SK-N-SH (cell line): ENCODE measurements around the gene IRF3. TPM values are rescaled to one million over a fixed set of nuclear protein-coding genes. Genes with fewer than 3 reads are reported as not detected.
A peak's percentile ranks its signal among the peaks of the same experiment; 100 is the strongest.

Experiments used
- CTCF ChIA-PET: fragments of 300-600, 350-600 bp; formaldehyde crosslinking; extraction: SDS; loops from one replicate; lab custom pipeline; 2021; lab: Yijun Ruan, JAX
- POLR2A ChIA-PET: fragments of 350-600 bp; sonication (Branson Sonifier 250); formaldehyde crosslinking; extraction: SDS; loops from one replicate; lab custom pipeline; 2020; ENCODE audit warnings: antibody characterized with exemption, inconsistent platforms; lab: Yijun Ruan, JAX
- DNase-seq: peaks from one replicate; pipeline ENCODE4 v3.0.0; 2012
- H2AFZ ChIP-seq: fragments of 200-600 bp; sonication (generic); 2 replicates; pipeline ENCODE4 v1.8.1; 2016; ENCODE audit warnings: antibody characterized with exemption, mild to moderate bottlenecking, low read depth
- H3F3A ChIP-seq: fragments of 200-600 bp; sonication (generic); replicated peaks from 2 replicates; pipeline ENCODE3; 2016; ENCODE audit warnings: antibody characterized with exemption, mild to moderate bottlenecking; ENCODE audit not compliant: insufficient read depth
- H3K27ac ChIP-seq, 2 experiments: fragments of 200-500 bp in 1 of 2; fragments of 200-600 bp in 1 of 2; sonication (Bioruptor generic) in 1 of 2; sonication (generic), shearing (Covaris generic) in 1 of 2; 2 replicates each; pipeline versions ENCODE4 v1.5.1 to v1.6.1; 2014 to 2016; ENCODE audit warnings: low read depth in 2 of 2, inconsistent platforms in 1 of 2, low read length in 1 of 2, mild to moderate bottlenecking in 1 of 2, mixed read lengths in 1 of 2
- H3K27me3 ChIP-seq: fragments of 200-600 bp; sonication (generic), shearing (Covaris generic); 2 replicates; pipeline ENCODE4 v1.6.1; 2016; ENCODE audit warnings: mixed run types; ENCODE audit not compliant: insufficient read depth
- H3K36me3 ChIP-seq, 2 experiments: fragments of 200-500 bp in 1 of 2; fragments of 200-600 bp in 1 of 2; sonication (Bioruptor generic) in 1 of 2; sonication (generic) in 1 of 2; replicated peaks in 1 of 2; 2 replicates each; pipeline versions ENCODE3 to v1.5.1; 2014 to 2016; ENCODE audit warnings: low read length in 1 of 2, mild to moderate bottlenecking in 1 of 2; ENCODE audit not compliant: insufficient read depth in 2 of 2, control insufficient read depth in 1 of 2
- H3K4me1 ChIP-seq, 2 experiments: fragments of 200-500 bp in 1 of 2; fragments of 200-600 bp in 1 of 2; sonication (Bioruptor generic) in 1 of 2; sonication (generic), shearing (Covaris generic) in 1 of 2; 2 replicates each; pipeline versions ENCODE4 v1.5.1 to v1.6.1; 2014 to 2016; ENCODE audit warnings: low read depth in 1 of 2, low read length in 1 of 2, mixed run types in 1 of 2; ENCODE audit not compliant: insufficient read depth in 2 of 2, control insufficient read depth in 1 of 2
- H3K4me2 ChIP-seq: fragments of 200-600 bp; sonication (generic), shearing (Covaris generic); 2 replicates; pipeline ENCODE4 v1.6.1; 2017; ENCODE audit warnings: mixed run types
- H3K4me3 ChIP-seq, 2 experiments: fragments of 200-500 bp in 1 of 2; fragments of 200-600 bp in 1 of 2; sonication (Bioruptor generic) in 1 of 2; sonication (generic), shearing (Covaris generic) in 1 of 2; 2 replicates each; pipeline versions ENCODE4 v1.5.1 to v1.8.1; 2014 to 2016; ENCODE audit warnings: low read depth in 2 of 2, inconsistent platforms in 1 of 2, low read length in 1 of 2, mild to moderate bottlenecking in 1 of 2, mixed read lengths in 1 of 2, moderate library complexity in 1 of 2
- H3K79me2 ChIP-seq: fragments of 200-600 bp; sonication (generic); 2 replicates; pipeline ENCODE4 v1.8.1; 2017; ENCODE audit warnings: mild to moderate bottlenecking; ENCODE audit not compliant: insufficient read depth
- H3K9ac ChIP-seq: fragments of 200-600 bp; sonication (generic); 2 replicates; pipeline ENCODE4 v1.6.1; 2017; ENCODE audit warnings: mixed run types
- H3K9me2 ChIP-seq: fragments of 200-600 bp; sonication (generic); 2 replicates; pipeline ENCODE4 v1.6.1; 2017; ENCODE audit warnings: mixed run types
- H3K9me3 ChIP-seq: fragments of 200-600 bp; sonication (generic); 2 replicates; pipeline ENCODE4 v1.6.1; 2017; ENCODE audit warnings: mixed run types, mild to moderate bottlenecking, moderate library complexity
- H4K20me1 ChIP-seq: fragments of 200-600 bp; sonication (generic); 2 replicates; pipeline ENCODE4 v1.6.1; 2017; ENCODE audit warnings: mild to moderate bottlenecking, mixed run types; ENCODE audit not compliant: insufficient read depth
- FOXJ3 ChIP-seq: sonication (generic); formaldehyde crosslinking; IDR thresholded peaks from 2 replicates; pipeline ENCODE4 v1.5.1; 2020; ENCODE audit warnings: mild to moderate bottlenecking, missing genetic modification reagents
- FOXM1 ChIP-seq: IDR thresholded peaks from 2 replicates; pipeline ENCODE4 v1.4.0; 2012; ENCODE audit warnings: low read depth, mild to moderate bottlenecking
- GABPA ChIP-seq: IDR thresholded peaks from 2 replicates; pipeline ENCODE4 v1.4.0; 2012; ENCODE audit warnings: low read depth, mild to moderate bottlenecking
- POLR2AphosphoS5 ChIP-seq: IDR thresholded peaks from 2 replicates; pipeline ENCODE4 v1.6.1; 2012; ENCODE audit warnings: low read depth, low read length
- RAD21 ChIP-seq: IDR thresholded peaks from 2 replicates; pipeline ENCODE4 v1.6.1; 2012; ENCODE audit warnings: mild to moderate bottlenecking, low read length
- RCOR1 ChIP-seq: fragments of 150-350 bp; IDR thresholded peaks from 2 replicates; pipeline ENCODE4 v1.6.1; 2017; ENCODE audit warnings: antibody characterized with exemption, low read length
- SMC3 ChIP-seq: IDR thresholded peaks from 2 replicates; pipeline ENCODE4 v1.6.1; 2012; ENCODE audit warnings: low read depth, low read length, improper control_type of control experiment
- USF1 ChIP-seq: IDR thresholded peaks from 2 replicates; pipeline ENCODE4 v1.4.0; 2012; ENCODE audit warnings: low read depth, borderline replicate concordance
- WGBS: methylation state at CpG from one replicate; pipeline ENCODE4 v1.1.6; 2017; ENCODE audit warnings: low lambda C conversion rate; 5-methylcytosine and 5-hydroxymethylcytosine counted together
- polyA plus RNA-seq, 3 experiments: library from polyadenylated mRNA; depleted of rRNA; stranded (reverse); fragments of >200 nt; gene quantifications; 2 replicates each; pipeline ENCODE4 v1.2.3, GENCODE V29; 2012

Gene IRF3
- polyA plus RNA-seq, 1 of the 3 experiments (the other 2 are of a cell fraction): 112 TPM

GRCh38 chr19:49639401-49640112 is 26.1 kb downstream of the IRF3 start:
- H3K4me2 ChIP-seq: peak overlapping the region; percentile 97
- peak overlapping the region; percentile 64 to 87 for H3K4me3 ChIP-seq
- peaks cover 4% of the 10 kb centered on the region; the same call in 1 of the 2 replicates for H4K20me1 ChIP-seq
- ChIA-PET CTCF (interaction anchor here (0.8 to 5.2 kb wide), 3 partner anchors 32 to 44 kb away, joined by 3 to 31 read pairs (median 7); partner anchors contain the start of gene PRMT1), POLR2A (interaction anchor here (0.7 to 1.3 kb wide), 6 partner anchors 8 to 211 kb away, joined by 3 to 5 read pairs (median 4); partner anchors contain the start of genes NOSIP, PRR12, PRRG2 and PTOV1)
- H3K27me3 ChIP-seq: no peaks in the 10 kb centered on the region
- peak overlapping the region; percentile 62 to 100 for H3K27ac ChIP-seq
- TF ChIP-seq RAD21: no peak
- TF ChIP-seq FOXM1: no peak
- TF ChIP-seq SMC3: no peak
- TF ChIP-seq USF1: no peak
- no peak for TF ChIP-seq FOXJ3
- no peak for TF ChIP-seq RCOR1
- H3K4me1 ChIP-seq: peaks cover 14 to 32% of the 10 kb centered on the region in 2 experiments
- WGBS: 37% methylated on average over 8 of the region's 31 CpGs
- H3K36me3 ChIP-seq: peaks cover 0 to 4% of the 10 kb centered on the region in 2 experiments
- no peaks in the 10 kb centered on the region for H3K9me2 ChIP-seq
- H2AFZ ChIP-seq: no peak overlapping the region
- H3K9me3 ChIP-seq: no peaks in the 10 kb centered on the region
- H3K79me2 ChIP-seq: peaks cover 46% of the 10 kb centered on the region
- H3K9ac ChIP-seq: peak overlapping the region; percentile 76
- peaks cover 14% of the 10 kb centered on the region for H3F3A ChIP-seq
- no peak for DNase-seq

GRCh38 chr19:49637821-49638738 is 27.6 kb downstream of the IRF3 start:
- peaks cover 14 to 22% of the 10 kb centered on the region in 2 experiments for H3K4me1 ChIP-seq
- H3F3A ChIP-seq: peaks cover 14% of the 10 kb centered on the region
- H3K36me3 ChIP-seq: no peaks in the 10 kb centered on the region
- TF ChIP-seq GABPA (no peak), POLR2AphosphoS5 (0 out of 2 replicates have a peak, but pooled peaks have one; percentile 16)
- CTCF ChIA-PET: no interaction called here
- peak overlapping the region; percentile 17 to 87; a peak in 3 of 4 replicates for H3K4me3 ChIP-seq
- H3K79me2 ChIP-seq: peaks cover 32% of the 10 kb centered on the region
- H3K27me3 ChIP-seq: no peaks in the 10 kb centered on the region
- H3K27ac ChIP-seq: peak overlapping the region; percentile 35 to 100; a peak in 3 of 4 replicates
- DNase-seq: no peak
- peak overlapping the region; percentile 76 for H3K9ac ChIP-seq
- no peaks in the 10 kb centered on the region for H4K20me1 ChIP-seq
- no peaks in the 10 kb centered on the region for H3K9me2 ChIP-seq
- POLR2A ChIA-PET: no interaction called here
- WGBS: 29% methylated on average over 19 of the region's 19 CpGs
- no peaks in the 10 kb centered on the region for H3K9me3 ChIP-seq
- peak overlapping the region; percentile 97 for H3K4me2 ChIP-seq
- H2AFZ ChIP-seq: no peak overlapping the region
